ENCODE measurements around the gene MAP3K9. TPM values are rescaled to one million over a fixed set of nuclear protein-coding genes. Genes with fewer than 3 reads are reported as not detected.

Gene MAP3K9
- total RNA-seq, 1 experiment from 2014 or later, result 28.0 TPM

GRCh38 chr14:70677341-70677740, 132.0 kb downstream of the MAP3K9 start:
- Mint-ChIP-seq H3K36me3 (peaks cover 21% of the 10 kb centered on the region), H3K4me3 (no peak overlapping the region), H3K27ac (peak overlapping the region; percentile 47), H3K9me3 (no peaks in the 10 kb centered on the region), H3K4me1 (peaks cover 3% of the 10 kb centered on the region; the same call in 1 of the 2 replicates), H3K27me3 (ENCODE audit: low read depth) (no peaks in the 10 kb centered on the region)
- TF ChIP-seq TP53 (CRISPR knock-in tag; IDR thresholded peaks at IDR 0.05) (no peak), ZNF281 (CRISPR knock-in tag; IDR thresholded peaks at IDR 0.05) (no peak), ATF6 (CRISPR knock-in tag; IDR thresholded peaks at IDR 0.05) (no peak), ATF2 (CRISPR knock-in tag; IDR thresholded peaks at IDR 0.05; ENCODE audit: borderline replicate concordance, low read depth) (no peak), GTF2I (CRISPR knock-in tag; conservative IDR thresholded peaks at IDR 0.05) (no peak), ETV6 (CRISPR knock-in tag; IDR thresholded peaks at IDR 0.05) (no peak), ZSCAN18 (CRISPR knock-in tag; IDR thresholded peaks at IDR 0.05) (no peak), JUN (CRISPR knock-in tag; IDR thresholded peaks at IDR 0.05) (no peak), TEAD1 (CRISPR knock-in tag; IDR thresholded peaks at IDR 0.05) (no peak), FOXP4 (CRISPR knock-in tag; IDR thresholded peaks at IDR 0.05) (no peak), CBFB (CRISPR knock-in tag; IDR thresholded peaks at IDR 0.05; ENCODE audit: low read depth) (no peak), SMAD4 (CRISPR knock-in tag; IDR thresholded peaks at IDR 0.05) (no peak), PRDM15 (CRISPR knock-in tag; IDR thresholded peaks at IDR 0.05) (no peak)
- peak; percentile 44; the same call in 1 of the 2 replicates for ATAC-seq
- ChIA-PET CTCF (interaction anchor here (0.9 kb wide), 1 partner anchor 37 kb away, joined by 3 read pairs; no protein-coding TSS in a partner anchor), POLR2A (no interaction called here)
- DNase-seq (ENCODE audit: low spot score), result no peak

Other genes with a start within 250 kb of the MAP3K9 start
- 45.0 to 46.3 TPM (median 45.1 TPM) in 3 replicates for gene MED6, start 208.9 kb downstream of the MAP3K9 start, total RNA-seq (2021)
- 21.4 to 26.2 TPM (median 22.5 TPM) in 3 replicates for gene TTC9, start 167.6 kb downstream of the MAP3K9 start, total RNA-seq (2021)
- gene PCNX1, start 97.9 kb upstream of the MAP3K9 start, total RNA-seq (2021), result 43.4 to 49.8 TPM (median 46.4 TPM) in 3 replicates

All from WTC11 (cell line).